ENCODE results near the gene MYO10.

GRCh38 chr5:16894236-16895057 is 41.6 kb downstream of the MYO10 start:
- TF ChIP-seq SPI1 (IDR thresholded peaks at IDR 0.05; ENCODE audit: low read depth, low read length) = no peak
- no peak for TF ChIP-seq POLR2A (IDR thresholded peaks at IDR 0.05; ENCODE audit: low read depth, low read length)
